M059J (cell line): ENCODE data around the gene NHP2. TPM values are rescaled to one million over a fixed set of nuclear protein-coding genes. Genes with fewer than 3 reads are reported as not detected.
"Not testable (repeated sequence)": the region's sequence is repeated elsewhere in the genome, so short reads cannot be mapped to it uniquely, and the experiment has no call there.

Source experiments
- DNase-seq: peaks from one replicate; pipeline ENCODE4 v3.0.0-alpha.2; 2012; ENCODE audit warnings: low read depth
- total RNA-seq: library from RNA; depleted of rRNA; stranded (reverse); fragments of >200 nt; shearing (Covaris generic); gene quantifications from 2 replicates; pipeline ENCODE4 v1.2.3, GENCODE V29; 2014

Gene NHP2
- total RNA-seq, 1 experiment from 2014 or later, result 188 TPM

DNA sequence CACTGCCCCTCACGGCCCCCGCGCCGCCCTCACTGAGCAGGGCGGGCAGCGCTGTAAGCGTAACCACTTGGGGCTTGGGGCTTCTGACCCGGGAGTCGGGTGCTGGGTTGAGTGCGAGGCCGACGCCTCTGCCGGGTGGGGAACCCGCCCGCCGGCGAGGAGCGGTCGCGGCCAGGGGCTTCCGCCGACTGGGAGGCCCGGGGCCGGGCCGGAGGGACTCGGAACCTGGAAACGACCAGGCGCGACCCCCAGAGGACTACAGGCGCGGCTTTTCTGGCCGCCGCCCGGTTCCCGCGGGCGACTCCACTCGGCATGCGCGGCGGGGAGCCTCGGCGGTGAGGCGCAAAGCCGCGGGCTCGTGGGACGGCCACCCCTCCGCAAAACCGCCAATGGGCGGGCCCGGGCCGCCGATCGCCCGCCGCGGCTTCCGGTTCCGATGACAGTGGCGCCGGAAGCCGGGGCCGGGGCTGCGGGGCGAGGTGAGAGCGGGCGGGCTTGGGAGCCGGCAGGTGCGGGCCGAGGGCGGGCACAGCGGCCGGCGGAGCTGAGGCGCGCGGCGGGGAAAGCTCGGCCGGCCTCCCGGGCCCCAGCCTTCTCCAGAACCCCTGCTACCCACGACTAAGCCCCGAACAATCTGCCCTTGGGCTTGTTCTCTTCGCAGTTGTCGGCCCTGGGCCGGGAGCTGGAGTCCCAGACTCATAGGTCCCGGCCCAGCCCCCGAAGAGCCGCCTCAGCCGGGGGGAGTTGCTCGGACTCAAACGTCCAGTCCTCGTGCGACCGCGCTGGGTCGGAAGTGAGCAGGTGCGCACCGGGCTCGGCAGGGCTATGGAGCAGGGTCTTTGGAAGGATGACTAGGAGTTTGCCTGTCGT is 22.9 kb downstream of the NHP2 start, which contains the start of gene RMND5B:
TSS of gene RMND5B (plus strand) at position 439 of the 870 bp plus-strand sequence. CDS start 7,106 bp downstream, outside the sequence.
- DNase-seq, result peak; percentile 75

DNA sequence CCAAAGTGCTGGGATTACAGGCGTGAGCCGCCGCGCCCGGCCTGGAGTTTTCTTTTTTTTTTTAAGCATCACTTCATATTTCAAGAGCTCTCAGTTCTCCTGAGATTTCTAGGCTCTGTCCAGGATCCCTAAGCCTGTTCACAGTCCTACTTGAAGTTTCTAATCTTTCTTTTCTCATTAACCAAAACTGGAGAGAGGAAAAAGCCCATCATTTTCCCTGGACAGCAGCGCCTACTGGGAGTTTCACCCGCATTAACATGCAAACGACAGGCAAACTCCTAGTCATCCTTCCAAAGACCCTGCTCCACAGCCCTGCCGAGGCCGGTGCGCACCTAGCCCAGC is 23.5 kb downstream of the NHP2 start:
- not testable (repeated sequence) for DNase-seq

DNA sequence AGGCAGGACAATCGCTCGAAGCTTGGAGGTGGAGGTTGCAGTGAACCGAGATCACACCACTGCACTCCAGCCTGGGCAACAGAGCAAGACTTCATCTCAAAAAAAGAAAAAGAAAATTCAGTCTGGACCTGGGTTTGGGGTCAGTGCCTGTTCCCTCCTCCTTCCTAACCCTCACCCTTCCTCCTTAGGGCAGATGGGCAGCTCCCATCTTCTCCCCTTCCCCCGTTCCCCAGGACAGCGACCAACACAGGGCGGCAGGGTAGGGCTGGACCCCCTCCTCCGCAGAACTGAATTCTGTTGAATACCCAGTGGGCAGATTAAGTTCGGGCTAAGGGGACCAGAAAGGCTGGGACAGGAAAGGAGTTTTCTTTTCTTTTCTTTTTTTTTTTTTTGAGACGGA is 24.4 kb downstream of the NHP2 start:
- no peak for DNase-seq

DNA sequence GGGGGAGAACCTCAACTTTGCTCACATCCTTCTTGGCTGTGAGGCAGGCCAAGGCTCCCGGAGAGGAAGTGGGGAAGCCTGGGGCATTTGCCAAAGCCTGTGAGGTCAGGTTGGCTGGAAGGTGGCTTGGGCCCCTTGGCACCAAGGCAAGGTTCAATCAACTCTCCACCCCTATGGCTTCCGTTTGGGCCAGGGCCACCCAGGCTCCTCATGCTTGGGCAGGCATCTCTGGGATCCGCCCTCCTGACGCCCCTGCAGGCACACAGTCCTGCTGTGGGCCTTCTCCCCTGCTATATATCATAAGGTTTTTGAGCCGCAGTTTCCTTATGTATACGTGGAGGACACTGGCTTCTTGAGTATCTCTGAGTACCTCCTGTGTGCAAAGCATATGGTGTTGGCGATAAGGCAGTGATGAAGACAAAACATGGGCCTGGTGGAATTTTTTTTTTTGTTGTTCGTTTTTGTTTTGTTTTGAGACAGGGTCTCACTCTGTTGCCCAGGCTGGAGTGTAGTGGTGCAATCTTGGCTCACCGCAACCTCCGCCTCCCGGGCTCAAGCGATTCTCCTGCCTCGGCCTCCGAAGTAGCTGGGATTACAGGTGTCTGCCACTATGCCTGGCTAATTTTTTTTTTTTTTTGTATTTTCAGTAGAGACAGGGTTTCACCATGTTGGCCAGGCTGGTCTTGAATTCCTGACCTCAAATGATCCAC is 26.2 kb downstream of the NHP2 start:
- DNase-seq, result peak; percentile 36

DNA sequence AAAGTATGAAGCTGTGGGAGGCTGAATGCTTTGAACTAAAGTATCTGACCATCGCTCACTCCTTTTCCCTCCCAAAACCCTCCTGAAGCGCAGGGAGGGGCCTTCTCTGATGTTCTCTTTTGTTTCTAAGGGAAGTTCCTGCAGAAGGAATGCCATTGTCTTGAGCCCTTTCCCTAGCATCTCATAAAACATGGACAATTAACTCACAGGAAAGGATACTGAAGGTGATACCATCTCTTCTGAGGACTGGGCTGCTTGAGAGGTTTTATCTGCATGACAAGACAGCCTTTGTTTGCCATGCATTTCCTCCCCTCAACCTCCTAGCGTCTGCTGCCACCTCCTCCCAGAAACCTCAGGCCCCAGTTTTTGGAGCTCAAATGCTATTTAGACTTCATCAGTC is 27.1 kb downstream of the NHP2 start:
- no peak for DNase-seq

DNA sequence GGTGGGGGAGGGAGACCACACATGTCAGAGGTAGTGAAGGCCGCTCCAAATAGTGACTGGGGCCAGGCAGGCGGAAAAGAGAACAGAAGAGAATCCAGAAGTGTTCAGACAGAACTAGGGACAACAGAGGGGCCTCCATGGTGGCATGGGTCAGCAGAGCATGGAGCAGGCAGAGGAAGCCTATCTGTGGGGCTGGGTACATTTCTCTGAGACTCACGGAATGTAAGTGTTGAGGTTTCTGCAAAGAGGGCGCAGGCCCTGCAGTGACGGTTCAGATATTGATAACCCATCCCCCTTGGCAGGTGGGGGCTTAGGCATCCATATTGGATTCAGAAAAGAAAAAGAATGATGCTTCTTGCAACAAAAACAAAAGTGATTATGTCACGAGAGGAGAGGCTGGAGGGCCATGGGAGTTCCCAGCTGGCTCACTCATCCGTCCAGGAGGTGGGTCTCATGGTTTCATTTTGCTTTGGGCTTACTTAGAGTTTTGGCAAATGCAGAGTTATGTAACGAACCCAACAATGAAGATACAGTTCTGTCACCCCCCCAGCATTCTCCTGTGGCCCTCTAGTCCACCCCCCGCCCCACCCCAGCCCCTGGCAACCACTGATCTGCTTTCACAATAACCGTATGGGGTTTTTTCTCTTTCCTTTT is 28.3 kb downstream of the NHP2 start:
- no peak for DNase-seq

DNA sequence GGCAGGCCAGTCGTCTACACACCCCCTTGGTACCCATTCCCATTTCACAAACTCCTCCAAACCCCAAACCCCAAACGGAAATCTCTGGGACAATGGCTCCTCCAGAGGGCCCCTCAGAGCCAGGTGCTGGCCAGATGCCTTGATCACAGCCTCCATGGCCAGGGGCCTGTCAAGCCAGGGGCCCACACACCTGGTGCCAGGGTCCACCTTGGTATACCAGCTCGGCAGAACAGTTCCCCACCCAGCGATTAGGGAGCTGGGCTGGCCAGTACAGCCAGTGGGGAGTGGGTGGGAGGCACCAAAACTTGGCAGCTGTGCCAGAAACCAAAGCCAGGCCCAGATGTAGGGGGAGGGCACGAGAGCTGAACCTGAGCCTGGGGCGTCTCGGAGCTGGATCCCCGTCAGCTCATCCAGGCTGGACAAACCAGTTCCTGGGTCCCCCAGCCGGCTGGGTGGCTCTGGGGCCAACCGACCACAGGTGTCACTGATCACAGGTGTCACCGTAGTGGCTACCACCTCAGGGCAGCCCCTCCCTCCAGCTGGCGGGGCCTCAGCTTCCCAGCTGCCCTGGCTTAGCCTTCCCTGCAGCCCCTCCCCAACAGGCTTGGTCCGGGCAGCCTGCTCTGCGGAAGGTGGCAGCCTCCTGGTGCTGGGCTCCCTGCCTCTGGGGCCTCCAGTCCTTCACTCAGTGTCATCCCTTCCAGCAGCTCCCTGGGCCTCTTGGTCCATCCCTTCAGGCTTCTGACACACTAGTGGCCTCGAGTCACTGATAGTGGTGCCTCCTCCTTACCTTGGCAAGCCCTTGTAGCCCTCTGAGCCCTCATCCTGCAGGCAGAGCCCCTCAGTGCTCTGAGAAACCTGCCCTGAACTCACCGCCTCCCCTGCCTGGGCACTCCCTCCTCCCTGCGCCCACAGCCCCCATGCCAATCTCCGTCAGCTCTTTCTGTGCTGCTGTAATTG is 29.4 kb downstream of the NHP2 start:
- DNase-seq, result no peak

DNA sequence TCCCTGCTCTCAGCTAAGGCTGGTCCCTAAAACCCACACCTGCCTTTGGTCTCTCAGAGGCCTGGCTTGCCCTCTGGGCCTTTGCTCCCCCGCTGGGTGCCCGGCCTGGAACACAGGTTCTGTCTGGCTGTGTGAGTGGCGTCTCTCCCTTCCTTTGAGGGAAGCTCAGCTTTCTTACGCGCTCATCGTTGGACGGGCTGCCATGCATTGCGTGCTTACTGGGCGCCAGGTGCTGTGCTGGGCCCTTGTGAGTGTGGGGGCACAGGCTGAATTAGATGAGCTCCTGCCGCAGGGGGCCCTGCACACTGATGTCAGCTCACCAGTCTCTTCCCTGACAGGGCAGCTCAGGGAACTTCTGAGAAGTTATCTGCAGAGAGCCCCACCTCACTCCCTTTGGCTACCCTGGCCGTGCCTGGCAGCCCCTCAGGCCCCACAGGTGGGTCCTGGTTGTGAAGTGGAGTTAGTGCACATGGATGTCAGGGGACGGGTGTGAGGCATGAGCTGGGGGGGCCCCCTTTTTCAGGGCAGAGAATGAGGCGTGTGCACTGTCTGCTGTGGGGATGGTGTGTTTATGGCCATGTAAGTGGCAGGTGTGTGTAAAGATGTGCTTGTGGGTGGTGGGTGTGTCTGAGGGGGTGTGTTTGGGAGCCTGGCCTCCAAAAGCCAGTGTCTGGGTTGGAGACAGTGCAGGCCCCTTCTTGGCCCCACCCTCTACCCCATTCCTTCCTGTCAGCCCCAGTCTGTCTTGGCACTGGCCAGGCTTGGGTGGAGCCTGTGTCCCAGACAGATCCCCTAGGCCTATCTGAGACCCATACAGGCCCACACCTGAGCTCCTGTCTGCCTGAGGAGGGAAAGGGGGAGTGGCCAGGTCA is 30.4 kb downstream of the NHP2 start:
- no peak for DNase-seq

DNA sequence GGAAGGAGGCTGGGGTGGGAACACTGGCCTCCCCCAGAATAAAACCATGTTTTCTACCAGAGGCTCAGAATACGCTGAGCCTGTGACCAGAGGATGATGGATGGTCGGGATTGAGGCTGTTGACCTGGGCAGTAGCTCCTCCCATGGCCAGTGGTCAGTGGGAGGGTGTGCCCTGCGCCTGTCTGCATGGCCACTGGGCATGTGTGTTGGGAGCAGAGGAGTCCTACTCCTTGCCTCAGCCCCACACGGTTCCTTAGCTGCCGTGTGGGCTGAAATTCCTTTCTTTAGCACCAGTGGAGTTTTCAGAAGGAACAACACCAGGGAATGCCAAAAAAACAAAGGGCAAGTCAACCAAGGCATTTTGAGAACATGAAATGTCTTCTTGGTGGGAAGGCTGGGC is 31.3 kb downstream of the NHP2 start:
- DNase-seq, result no peak

DNA sequence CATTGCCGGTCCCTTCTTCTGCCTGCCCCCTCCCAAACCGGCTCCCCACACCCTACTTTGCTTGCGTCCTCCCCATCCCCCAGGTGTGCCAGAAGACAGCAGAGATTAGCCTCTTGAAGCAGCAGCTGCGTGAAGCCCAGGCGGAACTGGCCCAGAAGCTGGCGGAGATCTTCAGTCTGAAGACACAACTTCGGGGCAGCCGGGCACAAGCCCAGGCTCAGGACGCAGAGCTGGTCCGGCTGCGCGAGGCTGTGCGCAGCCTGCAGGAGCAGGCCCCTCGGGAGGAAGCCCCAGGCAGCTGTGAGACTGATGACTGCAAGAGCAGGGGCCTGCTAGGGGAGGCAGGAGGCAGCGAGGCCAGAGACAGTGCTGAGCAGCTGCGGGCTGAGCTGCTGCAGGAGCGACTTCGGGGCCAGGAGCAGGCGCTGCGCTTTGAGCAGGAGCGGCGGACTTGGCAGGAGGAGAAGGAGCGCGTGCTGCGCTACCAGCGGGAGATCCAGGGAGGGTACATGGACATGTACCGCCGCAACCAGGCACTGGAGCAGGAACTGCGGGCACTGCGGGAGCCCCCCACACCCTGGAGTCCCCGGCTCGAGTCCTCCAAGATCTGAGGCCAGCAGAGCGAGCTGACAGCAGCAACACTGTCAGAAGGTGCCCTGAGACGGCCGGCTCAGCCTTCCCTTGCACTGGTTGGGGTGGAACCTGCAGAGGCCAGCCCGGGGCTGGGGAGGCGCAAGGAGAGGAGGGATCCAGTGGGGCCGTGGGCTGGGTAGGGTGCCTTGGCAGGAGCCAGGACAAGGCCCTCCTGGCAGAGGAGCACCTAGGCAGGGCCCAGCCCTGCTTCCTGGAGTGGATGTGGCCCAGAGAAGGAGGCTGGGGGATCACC is 32.1 kb downstream of the NHP2 start:
- no peak for DNase-seq

DNA sequence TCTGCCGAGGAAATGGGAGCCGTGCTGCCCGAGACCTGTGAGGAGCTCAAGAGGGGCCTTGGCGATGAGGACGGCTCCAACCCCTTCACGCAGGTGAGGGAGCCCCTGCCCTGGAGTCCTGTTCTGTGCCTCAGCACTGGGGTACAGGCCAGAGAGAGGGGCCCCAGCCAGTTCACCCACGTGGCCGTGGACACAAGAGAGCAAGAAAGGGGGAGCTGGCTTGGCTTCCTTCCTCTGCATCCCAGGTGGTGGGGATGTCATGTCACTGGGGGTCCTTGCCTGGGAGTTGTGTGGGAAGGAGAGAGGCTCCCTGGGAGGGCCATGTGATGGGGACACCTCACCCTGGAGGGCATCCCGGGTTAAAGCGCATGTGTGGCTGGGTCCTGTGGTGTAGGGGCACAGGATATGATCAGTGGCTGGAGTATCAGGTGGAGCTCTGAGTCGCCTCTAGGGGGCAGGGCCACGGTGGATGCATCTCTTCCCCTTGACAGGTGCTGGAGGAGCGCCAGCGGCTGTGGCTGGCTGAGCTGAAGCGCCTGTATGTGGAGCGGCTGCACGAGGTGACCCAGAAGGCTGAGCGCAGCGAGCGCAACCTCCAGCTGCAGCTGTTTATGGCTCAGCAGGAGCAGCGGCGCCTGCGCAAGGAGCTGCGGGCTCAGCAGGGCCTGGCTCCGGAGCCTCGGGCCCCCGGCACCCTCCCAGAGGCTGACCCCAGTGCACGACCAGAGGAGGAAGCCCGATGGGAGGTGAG is 32.9 kb downstream of the NHP2 start:
- peak; percentile 47 for DNase-seq

DNA sequence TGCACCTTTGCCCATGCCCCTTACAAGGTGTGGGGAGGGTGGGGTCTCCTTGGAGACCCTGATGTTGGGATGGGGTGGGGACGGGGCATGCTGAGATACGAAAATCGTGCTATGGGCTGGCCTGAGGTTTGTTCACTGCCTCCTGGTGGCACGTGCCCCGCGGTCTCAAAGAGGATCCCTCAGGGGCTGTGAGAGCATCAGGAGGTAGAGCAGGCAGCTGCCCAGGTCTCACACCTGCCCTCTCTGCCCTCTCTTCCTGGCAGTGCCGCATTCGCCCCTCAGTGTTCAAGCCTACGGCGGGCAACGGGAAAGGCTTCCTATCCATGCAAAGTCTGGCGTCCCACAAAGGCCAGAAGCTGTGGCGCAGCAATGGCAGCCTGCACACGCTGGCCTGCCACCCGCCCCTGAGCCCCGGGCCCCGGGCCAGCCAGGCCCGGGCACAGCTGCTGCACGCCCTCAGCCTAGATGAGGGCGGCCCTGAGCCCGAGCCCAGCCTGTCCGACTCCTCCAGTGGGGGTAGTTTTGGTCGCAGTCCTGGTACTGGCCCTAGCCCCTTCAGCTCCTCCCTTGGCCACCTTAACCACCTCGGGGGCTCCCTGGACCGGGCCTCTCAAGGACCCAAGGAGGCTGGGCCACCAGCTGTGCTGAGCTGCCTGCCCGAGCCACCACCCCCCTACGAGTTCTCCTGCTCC is 33.6 kb downstream of the NHP2 start:
- DNase-seq, result no peak

DNA sequence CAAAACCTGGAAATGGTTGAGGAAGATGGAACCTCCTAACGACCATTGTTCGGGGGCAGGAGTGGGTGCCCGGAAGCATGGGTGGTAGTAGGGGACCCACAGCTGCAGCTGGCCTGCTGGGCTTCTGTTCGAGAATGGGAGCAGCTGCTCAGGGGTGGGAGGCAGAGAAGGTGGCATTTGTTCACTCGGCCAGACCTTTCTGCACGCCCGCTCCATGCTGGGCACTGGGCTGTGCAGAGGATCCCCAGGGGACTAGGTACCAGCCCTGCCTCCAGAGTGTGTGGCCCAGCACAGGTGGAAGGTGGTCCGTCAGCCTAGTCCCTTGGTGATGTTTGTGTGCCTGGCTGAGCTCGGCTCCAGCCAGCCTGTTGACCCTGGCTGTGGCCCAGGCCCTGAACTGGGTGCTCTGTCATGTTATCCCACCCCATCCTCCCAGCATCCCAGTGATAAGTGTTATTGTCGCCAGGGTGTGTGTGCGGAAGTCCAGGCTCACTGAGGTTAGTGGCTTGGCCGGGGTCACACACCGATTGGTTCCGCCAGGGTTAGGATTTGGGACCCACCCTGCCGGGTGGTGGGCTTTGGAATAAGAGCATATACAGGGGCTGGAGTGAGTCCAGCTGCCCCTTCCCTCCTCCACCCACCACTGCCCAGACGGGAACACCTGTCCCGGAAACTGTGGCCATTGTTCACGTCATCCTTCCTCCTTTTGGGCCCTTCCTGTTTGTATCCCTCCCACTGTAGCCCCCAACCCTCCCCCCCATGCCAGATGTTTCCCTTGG is 35.6 kb downstream of the NHP2 start:
- no peak for DNase-seq

DNA sequence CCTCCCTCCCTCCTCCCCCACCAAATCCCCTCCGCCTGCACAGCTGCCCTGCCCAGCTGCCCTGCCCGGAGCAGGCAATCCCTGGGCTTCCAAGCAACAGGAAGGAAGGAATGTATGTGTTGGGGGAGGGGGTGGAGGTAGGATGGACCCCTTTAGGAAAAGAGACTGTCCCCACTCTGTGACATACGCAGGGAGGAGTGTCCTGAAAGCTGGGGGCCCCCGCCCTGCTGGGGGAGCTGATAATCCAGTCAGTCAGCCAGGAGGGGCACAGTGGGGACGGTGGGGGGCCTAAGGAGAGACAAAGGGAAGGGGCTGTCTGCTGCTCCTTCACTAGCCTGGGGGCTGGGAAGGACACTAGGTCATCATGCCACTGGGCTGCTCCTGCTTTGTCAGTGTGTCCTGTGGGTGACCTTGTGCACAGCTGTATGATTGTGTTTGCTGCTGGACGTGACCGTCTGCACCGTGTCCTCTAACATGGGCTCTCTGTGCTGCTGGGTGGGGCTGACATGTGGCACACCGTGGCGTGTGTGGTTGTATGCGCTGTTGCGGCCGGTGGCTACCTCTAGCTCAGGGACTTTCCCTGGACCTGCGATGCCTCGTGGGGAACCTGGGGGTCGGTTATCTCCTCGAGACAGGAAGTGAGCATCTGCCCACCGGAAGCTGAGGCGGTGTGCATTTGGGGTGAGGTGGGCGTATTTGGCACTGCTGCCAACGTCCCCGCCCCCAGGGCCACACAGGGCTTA is 37.4 kb downstream of the NHP2 start:
- DNase-seq, result no peak

DNA sequence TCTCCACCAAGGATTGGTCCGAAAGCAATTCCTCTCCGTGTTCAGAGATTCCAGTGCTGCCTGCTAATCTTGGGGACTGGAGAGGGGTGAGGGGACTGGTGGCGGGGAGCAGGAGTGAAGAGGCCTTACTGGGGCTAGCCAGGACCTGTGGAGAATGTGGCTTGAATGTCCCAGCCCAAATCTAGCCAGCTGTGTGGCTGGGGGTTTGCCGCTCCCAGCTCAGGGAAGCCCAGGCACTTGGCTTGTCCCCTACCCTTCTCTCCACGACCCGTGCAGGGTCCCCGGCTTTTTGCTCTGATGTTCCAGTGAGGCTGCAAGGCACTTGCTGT is 37.9 kb downstream of the NHP2 start:
- DNase-seq, result no peak

DNA sequence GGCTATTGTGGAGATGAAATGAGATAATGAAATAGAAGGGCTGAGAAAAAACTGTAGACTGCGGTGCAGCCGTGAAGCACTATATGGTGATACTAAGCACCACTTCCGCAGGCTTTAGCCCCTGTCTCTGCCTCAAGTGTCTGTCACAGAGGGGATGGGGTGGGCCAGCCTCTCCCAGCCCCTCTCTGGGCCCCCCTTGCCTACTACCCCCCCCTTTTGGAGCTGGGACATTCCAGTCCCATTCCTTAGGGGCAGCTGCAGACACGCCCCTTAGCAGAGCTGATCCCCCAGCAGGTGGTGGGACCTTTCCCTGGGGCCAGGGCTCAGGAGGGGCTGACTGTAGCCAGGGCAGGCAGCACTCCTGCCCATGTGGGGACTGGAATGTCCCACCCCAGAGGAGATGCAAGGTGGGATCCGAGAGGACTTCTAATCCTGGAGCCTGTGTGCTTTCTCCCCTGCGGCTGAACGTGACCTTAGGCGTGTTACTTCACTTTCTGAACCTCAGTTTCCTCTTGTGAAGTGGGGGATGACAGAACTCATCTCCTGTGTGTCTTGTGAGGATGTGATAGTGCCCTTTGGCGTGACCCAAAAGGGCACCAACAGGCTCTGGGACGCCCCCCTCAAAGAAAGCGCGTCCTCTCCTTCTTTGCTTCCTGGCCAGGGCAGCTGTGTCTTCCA is 38.4 kb downstream of the NHP2 start:
- no peak for DNase-seq
